Muscle of leg (tissue), 11 donors: Measurements from ENCODE around the gene EVI5L. TPM values are rescaled to one million over a fixed set of nuclear protein-coding genes. Genes with fewer than 3 reads are reported as not detected.
A peak's percentile ranks its signal among the peaks of the same experiment; 100 is the strongest.
"Not testable (repeated sequence)": the region's sequence is repeated elsewhere in the genome, so short reads cannot be mapped to it uniquely, and the experiment has no call there.

Experiments used
- DNase-seq: peaks from one replicate; pipeline ENCODE4 v3.0.0; 2013
- H3K27ac ChIP-seq: one replicate; pipeline ENCODE4 v1.5.1; 2013; ENCODE audit warnings: mild to moderate bottlenecking, low read length, control low read depth
- H3K27me3 ChIP-seq: one replicate; pipeline ENCODE4 v1.6.1; 2013; ENCODE audit warnings: low read length; ENCODE audit not compliant: control insufficient read depth, insufficient read depth
- H3K36me3 ChIP-seq: one replicate; pipeline ENCODE4 v1.6.1; 2013; ENCODE audit warnings: low read length; ENCODE audit not compliant: control insufficient read depth, insufficient read depth
- H3K4me1 ChIP-seq: one replicate; pipeline ENCODE4 v1.6.1; 2013; ENCODE audit warnings: low read length; ENCODE audit not compliant: control insufficient read depth, insufficient read depth
- H3K4me3 ChIP-seq: one replicate; pipeline ENCODE4 v1.5.1; 2013; ENCODE audit warnings: low read length, control low read depth
- H3K9me3 ChIP-seq: replicated peaks from 2 replicates; pipeline ENCODE4 v1.6.1; 2013; ENCODE audit warnings: low read depth, low read length; ENCODE audit not compliant: control insufficient read depth
- WGBS: methylation state at CpG from one replicate; pipeline ENCODE4 v1.1.5; 2013; ENCODE audit warnings: missing lambda C conversion rate; ENCODE audit not compliant: insufficient coverage; 5-methylcytosine and 5-hydroxymethylcytosine counted together
- polyA plus RNA-seq, 8 donors: library from polyadenylated mRNA; unstranded; fragments of 120-200 nt; gene quantifications; one replicate each; pipeline versions ENCODE4 v1.2.1 to v1.2.3, GENCODE V29; 2013; ENCODE audit warnings: inconsistent platforms in 1 of 8, low replicate concordance in 1 of 8; ENCODE audit not compliant: insufficient read length in 8 of 8, insufficient read depth in 1 of 8
- total RNA-seq: library from RNA; stranded (reverse); fragments of 120-200 nt; gene quantifications from one replicate; pipeline ENCODE4 v1.2.4, GENCODE V29; 2013

Gene EVI5L
- total and polyA plus RNA-seq, 9 donors = 8.7 to 20.0 (median 15.3) TPM

- H3K4me3 ChIP-seq = no peak overlapping the region
- peaks cover 4% of the 10 kb centered on the region for H3K27me3 ChIP-seq
- H3K9me3 ChIP-seq = peaks cover 10% of the 10 kb centered on the region
- H3K36me3 ChIP-seq = no peaks in the 10 kb centered on the region
- no peak for DNase-seq
- H3K27ac ChIP-seq = no peak overlapping the region
- WGBS = no CpG with 5 or more reads among the region's 2 CpGs
- H3K4me1 ChIP-seq = no peaks in the 10 kb centered on the region
These were observed 18.0 kb upstream of the EVI5L start for GRCh38 chr19:7811989-7812388.

- Histone ChIP-seq H3K27ac (no peak overlapping the region), H3K36me3 (no peaks in the 10 kb centered on the region), H3K4me3 (no peak overlapping the region), H3K9me3 (peaks cover 13% of the 10 kb centered on the region), H3K4me1 (no peaks in the 10 kb centered on the region), H3K27me3 (peaks cover 4% of the 10 kb centered on the region)
- no peak for DNase-seq
- 57% methylated on average over 9 of the region's 10 CpGs for WGBS
These were observed 14.7 kb upstream of the EVI5L start for GRCh38 chr19:7815325-7815724.

- H3K27ac ChIP-seq, H3K36me3 ChIP-seq, DNase-seq, H3K9me3 ChIP-seq, H3K4me3 ChIP-seq, H3K4me1 ChIP-seq, H3K27me3 ChIP-seq: not testable (repeated sequence)
- WGBS = no CpG with 5 or more reads among the region's 3 CpGs
These were observed 14.0 kb upstream of the EVI5L start for GRCh38 chr19:7816040-7816439.

DNA sequence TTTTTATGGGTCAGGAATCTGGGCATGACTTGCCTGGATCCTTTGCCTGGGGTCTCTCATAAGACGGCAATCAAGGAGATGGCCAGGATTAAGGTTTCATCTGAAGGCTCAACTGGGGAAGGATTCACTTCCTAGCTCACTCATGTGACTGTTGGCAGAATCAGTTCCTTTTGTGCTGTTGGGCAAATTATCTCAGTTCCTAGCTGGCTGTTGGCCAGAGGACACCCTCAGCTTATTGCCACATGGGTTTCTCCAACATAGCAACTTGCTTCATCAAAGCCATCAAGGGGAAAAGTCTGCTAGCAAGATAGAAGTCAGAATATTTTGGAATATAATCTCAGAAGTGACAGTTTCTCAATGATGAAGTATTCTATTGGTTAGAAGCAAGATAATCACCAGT, 12.2 kb upstream of the EVI5L start:
- Histone ChIP-seq H3K9me3 (peaks cover 3% of the 10 kb centered on the region), H3K4me3 (no peak overlapping the region), H3K36me3 (no peaks in the 10 kb centered on the region), H3K27ac (no peak overlapping the region), H3K4me1 (no peaks in the 10 kb centered on the region), H3K27me3 (peaks cover 4% of the 10 kb centered on the region)
- no peak for DNase-seq
- 80% methylated on average over 1 of the region's 1 CpG for WGBS

DNA sequence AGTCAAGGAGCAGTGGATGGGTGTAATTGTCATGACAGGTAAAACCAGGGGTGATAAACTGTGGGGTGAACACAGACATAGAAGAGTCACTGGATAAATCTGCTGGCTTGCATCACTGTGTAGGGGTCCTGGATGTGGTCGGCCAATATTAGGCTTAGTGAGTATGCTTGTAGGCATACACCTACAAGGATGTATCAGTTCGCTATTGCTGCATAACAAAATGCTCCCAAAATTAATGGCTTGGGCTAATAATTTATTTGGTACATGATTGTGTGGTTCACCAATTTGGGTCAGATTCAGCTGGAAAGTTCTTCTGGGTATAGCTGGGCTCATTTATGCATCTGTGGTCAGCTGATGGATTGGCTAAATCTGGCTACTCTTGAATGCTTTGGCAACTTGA, 11.2 kb upstream of the EVI5L start:
- peaks cover 4% of the 10 kb centered on the region for H3K27me3 ChIP-seq
- WGBS = no CpG with 5 or more reads among the region's 2 CpGs

GRCh38 chr19:7819337-7819736, 10.7 kb upstream of the EVI5L start:
- 80% methylated on average over 1 of the region's 2 CpGs for WGBS
- no peak overlapping the region for H3K27ac ChIP-seq
- H3K27me3 ChIP-seq = peaks cover 4% of the 10 kb centered on the region
- no peaks in the 10 kb centered on the region for H3K4me1 ChIP-seq
- H3K36me3 ChIP-seq = no peaks in the 10 kb centered on the region
- H3K9me3 ChIP-seq = peaks cover 3% of the 10 kb centered on the region
- DNase-seq = no peak
- H3K4me3 ChIP-seq = no peak overlapping the region

More for the DNA sequence above, 11.2 kb upstream of the EVI5L start:
- Histone ChIP-seq H3K36me3 (no peaks in the 10 kb centered on the region), H3K4me3 (no peak overlapping the region), H3K9me3 (peaks cover 3% of the 10 kb centered on the region), H3K4me1 (no peaks in the 10 kb centered on the region), H3K27ac (no peak overlapping the region)
- DNase-seq = no peak

DNA sequence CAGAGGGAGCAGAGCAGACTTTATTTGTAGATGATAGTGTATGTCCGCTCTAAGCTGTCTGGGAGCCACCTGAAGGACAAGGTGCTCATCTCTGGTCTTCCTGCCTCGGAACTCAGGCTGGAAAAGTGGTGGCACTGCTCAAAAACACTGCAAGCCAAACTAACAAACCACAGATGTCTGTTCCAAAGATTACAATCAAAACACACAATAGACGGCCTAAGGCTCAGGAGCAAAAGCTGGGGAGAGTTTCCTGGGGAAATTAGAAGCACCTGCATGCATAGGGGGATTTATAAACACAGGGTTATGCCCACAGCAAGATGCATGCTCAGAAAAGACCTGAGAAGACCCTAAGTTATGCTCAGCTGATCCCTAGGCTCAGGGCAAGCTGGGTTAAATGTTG, 9.4 kb upstream of the EVI5L start:
- no peak overlapping the region for H3K27ac ChIP-seq
- DNase-seq = no peak
- no peak overlapping the region for H3K4me3 ChIP-seq
- peaks cover 2% of the 10 kb centered on the region for H3K27me3 ChIP-seq
- peaks cover 3% of the 10 kb centered on the region for H3K9me3 ChIP-seq
- no peaks in the 10 kb centered on the region for H3K36me3 ChIP-seq
- H3K4me1 ChIP-seq = no peaks in the 10 kb centered on the region
- WGBS = no CpG with 5 or more reads among the region's 3 CpGs

DNA sequence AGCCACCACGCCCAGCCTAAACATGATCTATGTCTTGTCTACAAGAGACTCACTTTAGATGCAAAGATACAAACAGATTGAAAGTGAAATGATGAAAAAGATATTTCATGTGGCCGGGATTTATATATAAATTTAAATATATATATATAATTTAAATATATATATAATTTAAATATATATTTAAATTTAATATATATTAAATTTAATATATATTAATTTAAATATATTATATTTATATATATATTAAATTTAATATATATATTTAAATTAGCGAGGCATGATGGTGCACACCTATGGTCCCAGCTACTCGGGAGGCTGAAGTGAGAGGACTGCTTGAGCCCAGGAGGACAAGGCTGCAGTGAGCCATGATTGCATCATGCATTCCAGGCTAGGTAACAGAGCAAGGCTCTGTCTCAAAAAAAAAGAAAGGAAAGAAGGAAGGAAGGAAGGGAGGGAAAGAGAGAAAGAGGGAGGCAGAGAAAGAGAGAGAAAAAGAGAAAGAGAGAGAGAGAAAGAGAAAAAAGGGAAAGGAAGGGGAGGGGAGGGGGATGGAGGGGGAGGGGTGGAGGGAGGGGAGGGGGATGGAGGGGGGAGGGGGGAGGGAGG, 7.0 kb upstream of the EVI5L start:
- no peaks in the 10 kb centered on the region for H3K36me3 ChIP-seq
- H3K4me1 ChIP-seq = no peaks in the 10 kb centered on the region
- WGBS = 100% methylated on average over 2 of the region's 4 CpGs
- H3K27me3 ChIP-seq = no peaks in the 10 kb centered on the region
- no peak for DNase-seq
- H3K4me3 ChIP-seq = no peak overlapping the region
- H3K9me3 ChIP-seq = no peaks in the 10 kb centered on the region
- no peak overlapping the region for H3K27ac ChIP-seq

- no peaks in the 10 kb centered on the region for H3K27me3 ChIP-seq
- H3K9me3 ChIP-seq = no peaks in the 10 kb centered on the region
- 56% methylated on average over 4 of the region's 9 CpGs for WGBS
- H3K4me1 ChIP-seq = peaks cover 2% of the 10 kb centered on the region
- no peak overlapping the region for H3K27ac ChIP-seq
- peak; percentile 32 for DNase-seq
- no peak overlapping the region for H3K4me3 ChIP-seq
- no peaks in the 10 kb centered on the region for H3K36me3 ChIP-seq
These were observed 6.2 kb upstream of the EVI5L start for GRCh38 chr19:7823686-7824301.

GRCh38 chr19:7829166-7829520, 875 bp upstream of the EVI5L start:
- no peaks in the 10 kb centered on the region for H3K27me3 ChIP-seq
- DNase-seq = no peak
- peaks cover 42% of the 10 kb centered on the region for H3K4me1 ChIP-seq
- peak overlapping the region; percentile 33 for H3K4me3 ChIP-seq
- WGBS = 4% methylated on average over 10 of the region's 18 CpGs
- H3K27ac ChIP-seq = no peak overlapping the region
- H3K36me3 ChIP-seq = no peaks in the 10 kb centered on the region
- H3K9me3 ChIP-seq = no peaks in the 10 kb centered on the region
